Kidney epithelial cell (primary cell): ENCODE results near the gene TRIO. TPM values are rescaled to one million over a fixed set of nuclear protein-coding genes. Genes with fewer than 3 reads are reported as not detected.

ENCODE experiments used
- DNase-seq: peaks from one replicate; pipeline ENCODE4 v3.0.0-alpha.2; 2010; ENCODE audit warnings: low read depth
- H3K27me3 ChIP-seq: 2 replicates; pipeline ENCODE4 v1.6.0; 2011; ENCODE audit warnings: low read length; ENCODE audit not compliant: control insufficient read depth, insufficient read depth
- H3K36me3 ChIP-seq: 2 replicates; pipeline ENCODE4 v1.5.1; 2011; ENCODE audit warnings: low read length; ENCODE audit not compliant: control insufficient read depth, insufficient read depth
- H3K4me3 ChIP-seq: 2 replicates; pipeline ENCODE4 v1.5.1; 2011; ENCODE audit warnings: low read depth, mild to moderate bottlenecking, control low read depth, low read length
- CTCF ChIP-seq: IDR thresholded peaks from 2 replicates; pipeline ENCODE4 v1.5.1; 2011; ENCODE audit warnings: mild to moderate bottlenecking, moderate library complexity, low read length, control low read depth, inconsistent platforms; ENCODE audit not compliant: insufficient read depth, poor library complexity, severe bottlenecking
- total RNA-seq: library from RNA; depleted of rRNA; stranded (reverse); fragments of >200 nt; gene quantifications from 2 replicates; pipeline ENCODE4 v1.2.3, GENCODE V29; 2015

TRIO gene
- total RNA-seq, 1 donor from 2014 or later = 174 TPM

GRCh38 chr5:14184082-14184481 lies 40.9 kb downstream of the TRIO start:
- TF ChIP-seq CTCF = no peak
- Histone ChIP-seq H3K27me3 (no peaks in the 10 kb centered on the region), H3K36me3 (no peaks in the 10 kb centered on the region), H3K4me3 (no peak overlapping the region)
- no peak for DNase-seq

- no peaks in the 10 kb centered on the region for H3K27me3 ChIP-seq
- TF ChIP-seq CTCF = no peak
- no peak overlapping the region for H3K4me3 ChIP-seq
- no peaks in the 10 kb centered on the region for H3K36me3 ChIP-seq
- no peak for DNase-seq
Observed at GRCh38 chr5:14184725-14185124, 41.6 kb downstream of the TRIO start.

- no peak for TF ChIP-seq CTCF
- Histone ChIP-seq H3K36me3 (no peaks in the 10 kb centered on the region), H3K27me3 (no peaks in the 10 kb centered on the region), H3K4me3 (no peak overlapping the region)
- no peak for DNase-seq
Observed at GRCh38 chr5:14185326-14186058, 42.4 kb downstream of the TRIO start.

- Histone ChIP-seq H3K36me3 (no peaks in the 10 kb centered on the region), H3K27me3 (no peaks in the 10 kb centered on the region), H3K4me3 (no peak overlapping the region)
- no peak for TF ChIP-seq CTCF
- no peak for DNase-seq
Observed at GRCh38 chr5:14186059-14186830, 43.1 kb downstream of the TRIO start.

- H3K4me3 ChIP-seq = no peak overlapping the region
- no peaks in the 10 kb centered on the region for H3K36me3 ChIP-seq
- H3K27me3 ChIP-seq = no peaks in the 10 kb centered on the region
- DNase-seq = no peak
- no peak for TF ChIP-seq CTCF
Observed at GRCh38 chr5:14187157-14187556, 44.0 kb downstream of the TRIO start.

- Histone ChIP-seq H3K27me3 (no peaks in the 10 kb centered on the region), H3K4me3 (no peak overlapping the region), H3K36me3 (no peaks in the 10 kb centered on the region)
- no peak for DNase-seq
- no peak for TF ChIP-seq CTCF
Observed at GRCh38 chr5:14187660-14188059, 44.5 kb downstream of the TRIO start.
